ENCODE results near the gene DSCAM.

The DSCAM gene

DNA sequence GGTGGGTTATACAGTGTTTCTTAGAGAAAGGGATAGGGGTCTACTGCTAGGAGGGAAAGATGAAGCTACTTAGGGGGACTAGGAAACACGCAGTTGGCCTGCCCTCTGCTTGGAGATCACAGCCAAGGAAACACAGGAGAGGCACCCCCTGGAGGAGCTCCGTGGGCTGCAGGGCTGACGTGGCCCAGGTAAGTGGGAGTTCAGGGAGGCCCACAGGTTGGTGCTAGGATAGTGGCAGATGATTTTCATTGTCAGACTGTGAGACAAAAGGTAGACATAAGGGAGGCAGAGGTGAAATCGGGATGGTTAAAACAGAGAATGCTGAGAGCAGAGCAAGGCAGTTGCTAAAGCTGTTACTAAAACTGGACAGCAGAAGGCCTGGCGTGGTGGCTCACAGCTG, 463.0 kb downstream of the DSCAM start:
- peaks cover 5% of the 10 kb centered on the region; the same call in 1 of the 2 replicates for H3K4me1 ChIP-seq (ENCODE audit: insufficient read depth, low read length)
- H3K27me3 ChIP-seq (ENCODE audit: insufficient read depth, low read length), result no peaks in the 10 kb centered on the region
- WGBS, result 89% methylated on average over 5 of the region's 5 CpGs
- no peaks in the 10 kb centered on the region for H3K9me3 ChIP-seq (ENCODE audit: insufficient read depth, low read depth, low read length)
- H3K9ac ChIP-seq (ENCODE audit: low read depth, low read length), result no peak overlapping the region
- no peaks in the 10 kb centered on the region for H3K36me3 ChIP-seq (ENCODE audit: insufficient read depth, low read length)
- H3K4me3 ChIP-seq (ENCODE audit: low read length), result no peak overlapping the region
- H3K27ac ChIP-seq (ENCODE audit: low read depth, low read length), result no peak overlapping the region

DNA sequence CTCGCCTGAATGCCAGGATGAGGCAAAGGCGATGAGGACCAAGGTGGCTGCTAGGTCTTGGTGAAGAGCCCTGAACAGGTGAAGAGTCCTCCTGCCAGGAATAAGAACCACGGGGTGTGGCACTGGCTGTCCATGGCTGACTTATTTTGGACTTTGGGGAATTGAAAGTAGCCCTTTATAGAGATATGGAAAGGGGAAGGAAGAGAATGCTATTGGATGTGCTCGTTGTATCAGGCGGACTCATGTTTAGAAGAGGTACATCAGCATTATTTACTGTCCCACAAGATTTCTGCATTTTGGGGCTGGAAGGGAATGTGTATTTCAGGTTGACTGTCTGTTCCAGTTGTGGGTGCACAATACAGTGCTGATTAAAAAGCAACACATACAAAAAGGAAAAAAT, 465.8 kb downstream of the DSCAM start:
- H3K27ac ChIP-seq (ENCODE audit: low read depth, low read length), result no peak overlapping the region
- H3K4me1 ChIP-seq (ENCODE audit: insufficient read depth, low read length), result peaks cover 4% of the 10 kb centered on the region; the same call in 1 of the 2 replicates
- no peaks in the 10 kb centered on the region for H3K36me3 ChIP-seq (ENCODE audit: insufficient read depth, low read length)
- no peaks in the 10 kb centered on the region for H3K9me3 ChIP-seq (ENCODE audit: insufficient read depth, low read depth, low read length)
- no peak overlapping the region for H3K4me3 ChIP-seq (ENCODE audit: low read length)
- H3K27me3 ChIP-seq (ENCODE audit: insufficient read depth, low read length), result no peaks in the 10 kb centered on the region
- no peak overlapping the region for H3K9ac ChIP-seq (ENCODE audit: low read depth, low read length)
- WGBS, result 94% methylated on average over 5 of the region's 5 CpGs

DNA sequence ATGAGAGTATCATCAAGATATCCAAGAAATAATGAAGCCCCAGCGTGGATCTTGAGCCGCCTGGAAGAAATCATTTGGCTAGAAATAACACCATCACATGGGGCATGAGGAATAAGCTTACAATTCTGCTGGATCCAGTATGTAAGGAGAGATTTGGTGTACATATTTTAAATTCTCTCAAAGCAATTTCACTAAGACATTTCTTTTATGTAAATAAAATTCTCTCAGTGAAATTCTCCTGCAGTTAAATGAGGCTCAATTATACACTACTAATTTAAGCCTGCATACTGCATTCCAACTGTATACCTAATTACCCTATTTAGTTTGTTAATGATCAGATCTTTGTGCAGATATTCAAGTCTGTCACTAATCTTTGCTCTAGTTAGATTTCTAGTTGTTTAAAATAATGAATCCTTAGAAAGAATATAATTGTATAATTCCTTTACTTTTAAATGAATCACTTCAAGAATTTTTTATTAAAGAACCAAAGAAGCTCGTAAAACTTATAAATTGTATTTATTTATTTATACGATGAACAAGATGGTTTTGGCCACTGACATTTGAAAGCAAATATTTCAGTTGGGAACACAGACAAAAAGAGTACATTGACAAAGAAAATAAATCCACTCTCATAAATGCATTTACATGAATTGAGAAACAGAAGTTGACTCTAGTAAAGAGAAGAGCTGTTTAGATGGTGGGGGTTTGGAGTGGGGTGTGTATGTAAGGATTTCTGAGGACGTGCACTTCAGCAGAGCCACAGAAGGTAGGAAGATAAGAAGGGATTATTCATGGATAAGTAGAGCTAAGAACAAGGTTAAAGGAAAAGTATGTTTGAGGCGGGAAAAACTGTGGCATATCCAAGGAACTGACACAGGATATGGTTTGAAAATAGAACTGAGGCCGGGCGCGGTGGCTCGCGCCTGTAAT, 466.8 kb downstream of the DSCAM start:
- H3K9ac ChIP-seq (ENCODE audit: low read depth, low read length), result no peak overlapping the region
- no peak overlapping the region for H3K4me3 ChIP-seq (ENCODE audit: low read length)
- no peaks in the 10 kb centered on the region for H3K4me1 ChIP-seq (ENCODE audit: insufficient read depth, low read length)
- no peak overlapping the region for H3K27ac ChIP-seq (ENCODE audit: low read depth, low read length)
- WGBS, result 97% methylated on average over 9 of the region's 11 CpGs
- H3K9me3 ChIP-seq (ENCODE audit: insufficient read depth, low read depth, low read length), result no peaks in the 10 kb centered on the region; the same call in 1 of the 2 replicates
- no peaks in the 10 kb centered on the region for H3K27me3 ChIP-seq (ENCODE audit: insufficient read depth, low read length)
- H3K36me3 ChIP-seq (ENCODE audit: insufficient read depth, low read length), result no peaks in the 10 kb centered on the region

DNA sequence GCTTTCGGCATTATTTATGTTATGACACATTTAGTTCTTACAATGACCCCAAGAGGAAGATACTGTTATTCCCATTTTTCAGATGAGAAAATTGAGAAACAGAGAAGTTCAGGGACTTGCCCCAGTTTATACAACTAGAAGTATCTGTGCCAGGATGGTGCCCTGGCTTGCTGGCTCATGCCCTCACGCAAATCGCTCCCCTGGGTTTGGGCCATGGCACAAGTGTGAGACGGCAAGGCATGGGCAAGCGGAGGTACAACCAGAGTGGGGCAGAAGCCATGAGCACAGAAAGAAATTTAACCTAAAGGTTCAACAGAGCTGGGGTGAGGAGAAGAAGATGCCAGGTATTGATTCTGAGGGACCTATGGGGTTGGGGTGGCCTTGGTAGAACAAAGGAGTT, 469.8 kb downstream of the DSCAM start:
- H3K9ac ChIP-seq (ENCODE audit: low read depth, low read length), result no peak overlapping the region
- H3K27me3 ChIP-seq (ENCODE audit: insufficient read depth, low read length), result no peaks in the 10 kb centered on the region
- no peak overlapping the region for H3K27ac ChIP-seq (ENCODE audit: low read depth, low read length)
- no peaks in the 10 kb centered on the region for H3K36me3 ChIP-seq (ENCODE audit: insufficient read depth, low read length)
- no peaks in the 10 kb centered on the region; the same call in 1 of the 2 replicates for H3K9me3 ChIP-seq (ENCODE audit: insufficient read depth, low read depth, low read length)
- 86% methylated on average over 5 of the region's 5 CpGs for WGBS
- H3K4me1 ChIP-seq (ENCODE audit: insufficient read depth, low read length), result no peaks in the 10 kb centered on the region
- H3K4me3 ChIP-seq (ENCODE audit: low read length), result no peak overlapping the region

DNA sequence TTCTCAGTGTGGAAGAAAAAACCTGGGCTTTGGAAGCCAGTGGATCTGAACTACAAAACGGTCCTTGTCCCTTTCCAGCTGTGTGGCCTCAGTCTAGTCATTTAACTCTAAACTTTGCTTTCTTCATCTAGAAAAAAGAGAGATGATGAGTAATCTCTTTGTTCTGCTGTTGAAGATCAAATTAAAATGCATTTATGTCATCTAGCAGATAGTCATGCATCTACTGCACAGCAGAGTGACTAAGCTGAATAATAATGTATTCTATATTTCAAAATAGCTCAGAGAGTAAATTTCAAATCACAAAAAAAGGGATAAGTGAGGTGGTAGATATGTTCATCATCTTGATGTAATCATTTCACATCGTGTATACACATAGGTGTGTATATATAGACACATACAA, 473.2 kb downstream of the DSCAM start:
- no peaks in the 10 kb centered on the region; the same call in 1 of the 2 replicates for H3K9me3 ChIP-seq (ENCODE audit: insufficient read depth, low read depth, low read length)
- no peak overlapping the region for H3K9ac ChIP-seq (ENCODE audit: low read depth, low read length)
- 100% methylated on average over 1 of the region's 2 CpGs for WGBS
- no peaks in the 10 kb centered on the region for H3K36me3 ChIP-seq (ENCODE audit: insufficient read depth, low read length)
- no peaks in the 10 kb centered on the region for H3K27me3 ChIP-seq (ENCODE audit: insufficient read depth, low read length)
- no peaks in the 10 kb centered on the region for H3K4me1 ChIP-seq (ENCODE audit: insufficient read depth, low read length)
- H3K4me3 ChIP-seq (ENCODE audit: low read length), result no peak overlapping the region
- H3K27ac ChIP-seq (ENCODE audit: low read depth, low read length), result no peak overlapping the region

DNA sequence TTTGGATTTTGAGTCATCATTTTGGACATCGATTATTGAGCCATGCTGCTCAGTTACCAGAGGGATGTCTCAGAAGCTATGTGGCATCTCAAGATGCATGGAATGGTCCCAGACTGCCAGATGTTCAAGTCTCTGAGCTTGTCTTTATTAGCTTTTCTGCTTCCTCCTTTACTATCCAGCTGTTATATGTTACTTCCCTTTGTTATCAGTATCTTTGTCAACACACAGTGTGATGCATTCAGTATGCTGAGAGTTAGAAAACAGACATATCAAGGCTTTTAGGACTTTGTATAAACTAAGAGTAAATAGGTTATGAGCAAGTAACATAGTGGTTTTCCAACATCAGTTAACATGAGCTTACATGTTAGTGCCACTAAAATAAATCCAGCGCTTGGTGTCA, 474.5 kb downstream of the DSCAM start:
- Histone ChIP-seq H3K4me1 (ENCODE audit: insufficient read depth, low read length) (no peaks in the 10 kb centered on the region), H3K27ac (ENCODE audit: low read depth, low read length) (no peak overlapping the region), H3K27me3 (ENCODE audit: insufficient read depth, low read length) (no peaks in the 10 kb centered on the region), H3K4me3 (ENCODE audit: low read length) (no peak overlapping the region), H3K36me3 (ENCODE audit: insufficient read depth, low read length) (no peaks in the 10 kb centered on the region), H3K9me3 (ENCODE audit: insufficient read depth, low read depth, low read length) (no peaks in the 10 kb centered on the region; the same call in 1 of the 2 replicates), H3K9ac (ENCODE audit: low read depth, low read length) (no peak overlapping the region)
- WGBS, result 98% methylated on average over 2 of the region's 2 CpGs

DNA sequence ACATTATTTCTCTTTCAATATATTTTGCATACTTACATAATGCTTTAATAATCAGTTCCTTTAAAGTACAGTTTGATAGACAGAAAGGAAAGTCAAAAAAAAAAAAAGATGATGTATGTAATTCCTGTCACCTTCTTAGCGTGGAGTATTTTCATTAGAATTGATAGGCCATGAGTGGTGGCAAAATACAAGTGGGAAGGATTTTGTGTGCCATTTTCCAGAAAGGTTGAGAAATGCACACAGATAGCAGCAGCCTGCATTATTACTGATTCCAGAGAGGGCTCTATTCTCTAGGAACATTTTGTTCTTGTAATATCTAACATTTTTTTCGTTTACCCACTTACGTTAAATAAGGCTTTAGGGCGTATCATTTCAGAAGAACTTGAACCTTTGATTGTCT, 475.6 kb downstream of the DSCAM start:
- H3K9me3 ChIP-seq (ENCODE audit: insufficient read depth, low read depth, low read length), result no peaks in the 10 kb centered on the region; the same call in 1 of the 2 replicates
- H3K27ac ChIP-seq (ENCODE audit: low read depth, low read length), result no peak overlapping the region
- no peaks in the 10 kb centered on the region for H3K36me3 ChIP-seq (ENCODE audit: insufficient read depth, low read length)
- 97% methylated on average over 4 of the region's 4 CpGs for WGBS
- H3K27me3 ChIP-seq (ENCODE audit: insufficient read depth, low read length), result no peaks in the 10 kb centered on the region
- no peak overlapping the region for H3K9ac ChIP-seq (ENCODE audit: low read depth, low read length)
- H3K4me1 ChIP-seq (ENCODE audit: insufficient read depth, low read length), result no peaks in the 10 kb centered on the region
- H3K4me3 ChIP-seq (ENCODE audit: low read length), result no peak overlapping the region

DNA sequence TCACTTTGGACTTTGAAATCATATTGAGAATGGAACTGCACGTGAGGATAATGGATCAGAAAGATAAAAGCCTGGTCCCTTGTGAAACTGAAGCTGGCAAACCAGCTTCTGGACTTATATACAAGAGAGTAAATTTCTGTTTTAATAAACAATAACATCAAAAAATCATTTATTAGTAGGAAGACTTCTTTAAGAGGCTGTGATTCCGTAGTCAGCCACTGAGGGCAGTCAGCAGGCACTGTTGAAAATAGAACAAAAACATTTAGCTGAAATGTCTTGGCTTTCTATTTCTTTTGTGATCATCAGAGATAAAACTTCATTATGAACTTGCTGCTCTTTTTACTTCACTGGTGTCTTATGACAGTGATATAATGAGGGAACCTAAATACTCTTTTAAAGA, 490.3 kb downstream of the DSCAM start:
- no peaks in the 10 kb centered on the region for H3K27me3 ChIP-seq (ENCODE audit: insufficient read depth, low read length)
- no peaks in the 10 kb centered on the region for H3K36me3 ChIP-seq (ENCODE audit: insufficient read depth, low read length)

DNA sequence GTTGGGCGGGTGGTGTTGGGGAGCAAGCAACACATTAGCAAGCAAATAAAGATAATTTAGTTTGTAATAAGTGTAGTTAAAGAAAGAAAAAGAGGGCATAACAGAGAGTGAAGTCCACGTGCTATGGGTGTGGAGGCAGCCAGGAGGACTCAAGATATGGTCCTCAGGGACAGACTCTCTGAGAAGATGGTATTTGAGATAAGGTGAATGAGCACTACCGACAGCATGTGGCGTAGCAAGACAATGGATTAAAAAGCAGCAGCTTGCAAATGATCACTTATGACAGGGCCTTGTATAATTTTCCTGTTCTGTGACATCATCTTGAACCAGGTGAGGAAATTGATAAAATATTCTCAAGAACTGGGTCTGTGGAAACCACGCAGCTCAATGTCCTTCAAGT, 491.9 kb downstream of the DSCAM start:
- Histone ChIP-seq H3K9ac (ENCODE audit: low read depth, low read length) (no peak overlapping the region), H3K4me3 (ENCODE audit: low read length) (no peak overlapping the region), H3K27ac (ENCODE audit: low read depth, low read length) (no peak overlapping the region), H3K9me3 (ENCODE audit: insufficient read depth, low read depth, low read length) (no peaks in the 10 kb centered on the region), H3K36me3 (ENCODE audit: insufficient read depth, low read length) (no peaks in the 10 kb centered on the region), H3K4me1 (ENCODE audit: insufficient read depth, low read length) (no peaks in the 10 kb centered on the region), H3K27me3 (ENCODE audit: insufficient read depth, low read length) (no peaks in the 10 kb centered on the region)
- WGBS, result 90% methylated on average over 5 of the region's 5 CpGs

More for the DNA sequence above, 490.3 kb downstream of the DSCAM start:
- no peak overlapping the region for H3K9ac ChIP-seq (ENCODE audit: low read depth, low read length)
- WGBS, result 74% methylated on average over 2 of the region's 2 CpGs
- no peaks in the 10 kb centered on the region for H3K4me1 ChIP-seq (ENCODE audit: insufficient read depth, low read length)
- H3K27ac ChIP-seq (ENCODE audit: low read depth, low read length), result no peak overlapping the region
- no peak overlapping the region for H3K4me3 ChIP-seq (ENCODE audit: low read length)
- no peaks in the 10 kb centered on the region for H3K9me3 ChIP-seq (ENCODE audit: insufficient read depth, low read depth, low read length)

DNA sequence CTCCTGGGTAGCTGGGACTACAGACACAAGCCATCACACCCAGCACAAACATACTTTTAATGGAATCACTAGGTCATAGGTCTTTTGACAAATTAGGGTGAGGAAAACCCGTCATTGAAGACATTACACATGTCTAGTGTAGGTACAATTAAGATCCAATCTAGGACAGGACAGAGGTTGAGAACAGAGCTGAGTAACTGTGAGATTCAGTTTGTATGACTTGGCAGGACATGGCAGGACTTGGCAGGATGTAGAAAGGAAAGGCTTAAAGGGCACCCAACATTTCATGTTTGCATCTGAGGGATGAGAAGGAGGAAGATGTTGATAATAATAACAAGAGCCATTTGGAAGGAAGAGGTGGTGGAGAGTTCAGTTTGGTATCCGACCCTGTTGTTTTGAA, 496.0 kb downstream of the DSCAM start:
- Histone ChIP-seq H3K36me3 (ENCODE audit: insufficient read depth, low read length) (no peaks in the 10 kb centered on the region), H3K27me3 (ENCODE audit: insufficient read depth, low read length) (no peaks in the 10 kb centered on the region), H3K4me1 (ENCODE audit: insufficient read depth, low read length) (no peaks in the 10 kb centered on the region), H3K9ac (ENCODE audit: low read depth, low read length) (no peak overlapping the region), H3K9me3 (ENCODE audit: insufficient read depth, low read depth, low read length) (no peaks in the 10 kb centered on the region), H3K27ac (ENCODE audit: low read depth, low read length) (no peak overlapping the region), H3K4me3 (ENCODE audit: low read length) (no peak overlapping the region)
- WGBS, result 94% methylated on average over 2 of the region's 2 CpGs

DNA sequence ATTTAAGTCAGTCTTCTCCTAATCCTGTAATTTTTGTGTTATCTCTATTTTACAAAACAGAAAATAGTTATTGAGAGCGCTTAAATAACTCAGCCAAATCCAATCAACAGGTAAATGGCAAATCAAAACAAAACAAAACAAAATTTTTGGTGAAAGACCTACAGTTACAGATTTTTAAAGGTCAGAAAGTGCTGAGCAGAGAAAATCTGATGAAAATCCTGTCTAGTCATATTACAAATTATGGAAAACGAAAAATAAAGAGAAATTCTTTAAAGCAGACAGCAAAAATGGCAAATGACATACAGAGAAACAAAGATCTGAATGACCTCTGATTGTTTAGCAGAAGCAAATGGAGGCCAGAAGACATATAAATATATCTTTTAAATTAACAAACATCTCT, 497.4 kb downstream of the DSCAM start:
- Histone ChIP-seq H3K9ac (ENCODE audit: low read depth, low read length) (no peak overlapping the region), H3K4me3 (ENCODE audit: low read length) (no peak overlapping the region), H3K27ac (ENCODE audit: low read depth, low read length) (no peak overlapping the region), H3K4me1 (ENCODE audit: insufficient read depth, low read length) (no peaks in the 10 kb centered on the region), H3K36me3 (ENCODE audit: insufficient read depth, low read length) (no peaks in the 10 kb centered on the region), H3K9me3 (ENCODE audit: insufficient read depth, low read depth, low read length) (no peaks in the 10 kb centered on the region), H3K27me3 (ENCODE audit: insufficient read depth, low read length) (no peaks in the 10 kb centered on the region)
- 94% methylated on average over 2 of the region's 2 CpGs for WGBS

Data from HUES64 (cell line).